ENCODE data around the gene TMEM183A. TPM values are rescaled to one million over a fixed set of nuclear protein-coding genes. Genes with fewer than 3 reads are reported as not detected.
A peak's percentile ranks its signal among the peaks of the same experiment; 100 is the strongest.

Gene TMEM183A
- total and polyA plus RNA-seq, 4 donors: 29.4 to 63.9 (median 51.7) TPM

DNA sequence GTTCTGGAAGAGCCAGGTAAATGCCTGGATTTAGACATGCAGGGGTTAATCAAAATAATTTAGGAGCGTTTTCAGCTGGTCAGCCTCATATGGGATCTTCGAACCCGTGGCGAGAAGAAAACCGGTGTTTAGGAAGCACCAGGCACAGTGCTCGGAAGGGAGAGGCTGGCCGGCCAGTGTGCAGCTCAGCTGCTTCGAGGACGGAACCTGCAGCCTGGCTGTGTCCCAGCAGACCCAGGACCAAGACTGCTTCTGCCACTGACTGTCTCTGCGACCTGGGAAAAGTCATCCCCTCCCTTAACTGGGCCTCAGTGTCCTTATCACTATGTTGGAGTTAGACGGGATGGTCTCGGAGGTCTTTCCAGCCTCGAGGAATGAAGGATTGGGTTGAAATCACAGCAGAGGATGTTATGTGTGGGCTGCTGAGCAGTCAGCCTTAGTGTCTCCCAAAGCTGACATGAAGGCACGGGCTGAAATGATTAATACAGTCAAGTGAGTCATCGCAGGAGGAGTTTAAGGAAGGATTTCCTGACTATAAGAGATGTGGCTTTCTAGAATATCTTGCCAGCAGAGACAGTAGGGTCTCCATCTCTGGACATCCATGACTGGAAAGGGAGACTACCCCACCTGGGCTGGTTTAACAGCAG lies 39.9 kb downstream of the TMEM183A start:
- Histone ChIP-seq H3K36me3 (ENCODE audit: control insufficient read depth in 4 of 4, insufficient read depth in 4 of 4, low read length in 4 of 4) (no peaks in the 10 kb centered on the region), H3K9me3 (ENCODE audit: control insufficient read depth in 4 of 4, insufficient read depth in 3 of 4, low read length in 3 of 4) (no peaks in the 10 kb centered on the region), H3K4me1 (ENCODE audit: control insufficient read depth in 5 of 5, insufficient read depth in 5 of 5, low read length in 5 of 5) (peaks cover 0 to 6% (median 2%) of the 10 kb centered on the region in 5 donors), H3K27ac (ENCODE audit: low read depth in 1 of 2, low read length in 1 of 2) (no peak overlapping the region), H3K27me3 (ENCODE audit: control insufficient read depth in 3 of 3, insufficient read depth in 3 of 3, low read length in 2 of 3) (no peaks in the 10 kb centered on the region), H3K9ac (ENCODE audit: insufficient read depth in 1 of 2, low read length in 2 of 2) (no peak overlapping the region), H3K4me3 (no peak overlapping the region)
- WGBS, 2 donors: 59 to 67% methylated on average over 15 of the region's 15 CpGs
- no peak for ATAC-seq (ENCODE audit: insufficient read depth, low FRiP score)
- DNase-seq: no peak
- TF ChIP-seq, protein P1, sequence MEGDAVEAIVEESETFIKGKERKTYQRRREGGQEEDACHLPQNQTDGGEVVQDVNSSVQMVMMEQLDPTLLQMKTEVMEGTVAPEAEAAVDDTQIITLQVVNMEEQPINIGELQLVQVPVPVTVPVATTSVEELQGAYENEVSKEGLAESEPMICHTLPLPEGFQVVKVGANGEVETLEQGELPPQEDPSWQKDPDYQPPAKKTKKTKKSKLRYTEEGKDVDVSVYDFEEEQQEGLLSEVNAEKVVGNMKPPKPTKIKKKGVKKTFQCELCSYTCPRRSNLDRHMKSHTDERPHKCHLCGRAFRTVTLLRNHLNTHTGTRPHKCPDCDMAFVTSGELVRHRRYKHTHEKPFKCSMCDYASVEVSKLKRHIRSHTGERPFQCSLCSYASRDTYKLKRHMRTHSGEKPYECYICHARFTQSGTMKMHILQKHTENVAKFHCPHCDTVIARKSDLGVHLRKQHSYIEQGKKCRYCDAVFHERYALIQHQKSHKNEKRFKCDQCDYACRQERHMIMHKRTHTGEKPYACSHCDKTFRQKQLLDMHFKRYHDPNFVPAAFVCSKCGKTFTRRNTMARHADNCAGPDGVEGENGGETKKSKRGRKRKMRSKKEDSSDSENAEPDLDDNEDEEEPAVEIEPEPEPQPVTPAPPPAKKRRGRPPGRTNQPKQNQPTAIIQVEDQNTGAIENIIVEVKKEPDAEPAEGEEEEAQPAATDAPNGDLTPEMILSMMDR (IDR thresholded peaks at IDR 0.05; ENCODE audit: control extremely low read depth, extremely low read depth): no peak

GRCh38 chr1:203048086-203048485 lies 40.9 kb downstream of the TMEM183A start:
- TF ChIP-seq, protein P1 (IDR thresholded peaks at IDR 0.05; ENCODE audit: control extremely low read depth, extremely low read depth): no peak
- Histone ChIP-seq H3K4me1 (ENCODE audit: control insufficient read depth in 5 of 5, insufficient read depth in 5 of 5, low read length in 5 of 5) (peaks cover 0 to 11% (median 2%) of the 10 kb centered on the region in 5 donors), H3K27ac (ENCODE audit: low read depth in 1 of 2, low read length in 1 of 2) (no peak overlapping the region), H3K36me3 (ENCODE audit: control insufficient read depth in 4 of 4, insufficient read depth in 4 of 4, low read length in 4 of 4) (no peaks in the 10 kb centered on the region), H3K4me3 (no peak overlapping the region), H3K9ac (ENCODE audit: insufficient read depth in 1 of 2, low read length in 2 of 2) (no peak overlapping the region), H3K27me3 (ENCODE audit: control insufficient read depth in 3 of 3, insufficient read depth in 3 of 3, low read length in 2 of 3) (no peaks in the 10 kb centered on the region), H3K9me3 (ENCODE audit: control insufficient read depth in 4 of 4, insufficient read depth in 3 of 4, low read length in 3 of 4) (no peaks in the 10 kb centered on the region)
- DNase-seq: no peak
- WGBS, 2 donors: 92 to 96% methylated on average over 11 of the region's 11 CpGs
- no peak for ATAC-seq (ENCODE audit: insufficient read depth, low FRiP score)

- Histone ChIP-seq H3K36me3 (ENCODE audit: control insufficient read depth in 4 of 4, insufficient read depth in 4 of 4, low read length in 4 of 4) (no peaks in the 10 kb centered on the region), H3K9ac (ENCODE audit: insufficient read depth in 1 of 2, low read length in 2 of 2) (no peak overlapping the region), H3K27me3 (ENCODE audit: control insufficient read depth in 3 of 3, insufficient read depth in 3 of 3, low read length in 2 of 3) (no peaks in the 10 kb centered on the region), H3K4me1 (ENCODE audit: control insufficient read depth in 5 of 5, insufficient read depth in 5 of 5, low read length in 5 of 5) (peaks cover 0 to 11% (median 2%) of the 10 kb centered on the region in 5 donors), H3K27ac (ENCODE audit: low read depth in 1 of 2, low read length in 1 of 2) (no peak overlapping the region), H3K9me3 (ENCODE audit: control insufficient read depth in 4 of 4, insufficient read depth in 3 of 4, low read length in 3 of 4) (no peaks in the 10 kb centered on the region), H3K4me3 (no peak overlapping the region)
- 80 to 86% methylated on average over 23 of the region's 23 CpGs for whole genome bisulfite sequencing, 2 donors
- DNase-seq (peak; percentile 20 to 43 (median 32)), ATAC-seq (ENCODE audit: insufficient read depth, low FRiP score) (no peak)
- TF ChIP-seq, protein P1 (IDR thresholded peaks at IDR 0.05; ENCODE audit: control extremely low read depth, extremely low read depth): no peak
Observed at GRCh38 chr1:203048555-203049051, 41.4 kb downstream of the TMEM183A start.
